HG02610 (cell line): Measurements from ENCODE around the gene FANCD2.
"Not testable (repeated sequence)": the region's sequence is repeated elsewhere in the genome, so short reads cannot be mapped to it uniquely, and the experiment has no call there.

Experiments used
- ATAC-seq: cut with Tn5 transposase; IDR thresholded peaks from one replicate; pipeline ENCODE4 v1.9.1; 2021; ENCODE audit warnings: mild to moderate bottlenecking, moderate library complexity; ENCODE audit not compliant: unreplicated experiment

Gene FANCD2

DNA sequence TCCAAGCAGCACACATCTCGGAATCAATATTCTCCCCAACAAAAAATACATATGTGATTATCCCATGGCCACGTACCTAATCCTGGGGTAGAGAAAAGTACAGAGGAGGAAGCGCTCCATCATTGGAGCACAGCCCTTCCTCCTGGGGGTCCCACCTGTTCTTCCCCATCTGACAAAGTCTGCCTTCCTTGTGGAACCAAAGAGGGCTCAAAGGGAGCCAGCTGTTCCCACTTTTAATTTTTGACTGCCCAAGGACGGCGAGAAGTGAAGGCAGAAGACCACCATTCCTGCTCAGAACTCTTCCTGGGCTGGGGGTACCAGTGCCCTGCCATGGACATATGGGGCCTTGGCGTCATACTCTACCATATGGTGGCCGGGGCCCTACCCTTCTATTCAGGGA is 14.1 kb upstream of the FANCD2 start:
- ATAC-seq, result no peak

- no peak for ATAC-seq
These were observed 10.8 kb upstream of the FANCD2 start for GRCh38 chr3:10015461-10015904.

- ATAC-seq, result no peak
These were observed 8.5 kb upstream of the FANCD2 start for GRCh38 chr3:10017636-10018292.

GRCh38 chr3:10018806-10019205 is 7.4 kb upstream of the FANCD2 start:
- not testable (repeated sequence) for ATAC-seq

DNA sequence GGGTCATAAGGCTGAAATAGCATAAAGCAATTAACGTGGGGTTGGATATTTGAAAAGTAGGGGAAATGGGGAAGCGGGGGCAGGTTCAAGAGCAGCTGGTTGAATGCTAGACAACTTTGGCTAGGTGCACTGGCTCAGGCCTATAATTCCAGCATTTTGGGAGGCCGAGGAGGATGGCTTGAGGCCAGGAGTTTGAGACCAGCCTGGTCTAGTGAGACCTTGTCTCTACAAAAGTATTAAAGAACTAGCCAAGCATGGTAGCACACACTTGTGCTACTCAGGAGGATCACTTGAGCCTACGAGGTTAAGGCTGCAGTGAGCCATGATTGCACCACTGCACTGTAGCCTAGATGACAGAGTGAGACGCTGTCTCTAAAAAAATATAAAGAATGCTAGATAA is 6.9 kb upstream of the FANCD2 start:
- ATAC-seq, result no peak

DNA sequence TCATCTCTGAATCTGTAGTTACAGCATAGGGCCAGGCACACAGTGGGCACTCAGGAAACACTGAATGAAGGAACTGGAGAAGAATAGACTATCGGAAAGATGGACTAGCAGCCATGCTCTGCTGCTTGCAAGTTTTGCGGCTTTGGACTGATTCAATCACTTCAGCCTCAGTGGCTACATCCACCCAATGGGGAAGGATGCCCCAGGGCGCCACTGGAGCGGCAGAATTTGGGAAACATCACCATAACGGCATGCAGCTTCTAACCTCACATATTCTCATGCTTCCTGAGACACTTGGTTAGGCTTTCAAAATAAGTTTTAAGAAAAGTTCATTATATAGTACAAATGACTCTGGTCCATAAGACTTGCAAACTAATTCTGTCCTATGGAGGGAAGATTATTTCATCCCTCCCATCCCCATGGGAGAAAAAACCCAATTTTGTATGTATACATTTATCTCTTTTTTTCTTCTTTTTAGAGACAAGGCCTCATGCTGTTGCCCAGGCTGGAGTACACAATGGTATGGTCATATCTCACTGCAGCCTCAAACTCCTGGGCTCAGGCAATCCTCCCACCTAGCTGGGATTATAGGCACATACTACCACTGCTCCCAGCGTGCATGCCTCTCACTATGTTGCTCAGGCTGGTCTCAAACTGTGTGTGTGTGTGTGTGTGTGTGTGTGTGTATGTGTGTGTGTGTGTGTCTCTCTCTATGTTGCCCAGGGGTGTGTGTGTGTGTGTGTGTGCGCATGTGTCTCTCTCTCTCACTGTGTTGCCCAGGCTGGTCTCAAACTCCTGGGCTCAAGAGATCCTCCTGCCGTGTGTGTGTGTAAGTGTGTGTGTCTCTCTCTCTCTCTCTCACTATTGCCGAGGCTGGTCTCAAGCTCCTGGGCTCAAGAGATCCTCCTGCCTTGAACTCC is 4.1 kb upstream of the FANCD2 start:
- no peak for ATAC-seq

- ATAC-seq, result no peak
These were observed 2.5 kb upstream of the FANCD2 start for GRCh38 chr3:10023587-10024310.

DNA sequence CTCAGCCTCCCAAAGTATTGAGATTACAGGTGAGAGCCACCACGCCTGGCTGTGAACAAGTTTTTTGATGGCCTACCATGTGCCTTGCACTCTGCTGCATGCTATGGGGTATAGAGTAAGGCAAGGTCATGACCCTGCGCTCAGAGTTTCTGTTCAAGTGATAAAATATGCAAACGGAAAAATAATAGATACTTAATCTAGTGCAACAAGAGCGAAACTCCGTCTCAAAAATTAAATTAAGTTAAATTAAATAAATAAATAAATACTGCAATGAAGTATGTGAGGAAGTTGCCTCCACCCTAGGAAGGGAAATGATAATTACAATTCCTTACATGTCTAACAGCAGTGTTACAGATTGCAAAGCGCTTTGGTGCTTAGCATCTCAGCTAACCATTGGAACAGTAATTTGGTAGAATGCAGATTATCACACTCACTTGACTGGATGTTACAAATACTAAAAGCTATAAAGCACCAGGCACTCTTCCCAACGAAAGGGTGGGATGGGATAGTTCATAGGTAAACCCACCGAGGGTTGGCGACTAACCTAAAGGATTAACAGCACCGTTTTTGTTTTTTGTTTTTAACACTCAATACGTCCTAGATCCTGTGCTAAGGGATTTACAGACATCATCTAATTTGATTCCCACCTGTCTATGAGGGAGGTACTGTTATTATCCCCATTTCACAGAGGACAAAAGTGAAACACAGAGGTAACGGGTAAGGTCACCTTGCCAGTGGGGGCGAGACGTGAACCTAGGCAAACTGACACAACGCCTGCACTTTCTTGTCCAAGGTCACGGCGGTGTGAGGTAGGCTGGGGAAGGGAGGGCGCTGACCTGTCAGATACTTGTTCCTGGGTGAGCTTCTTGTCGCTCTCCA is 793 bp upstream of the FANCD2 start:
- no peak for ATAC-seq

GRCh38 chr3:10041034-10041433 is 14.8 kb downstream of the FANCD2 start:
- no peak for ATAC-seq

GRCh38 chr3:10047876-10048275 is 21.6 kb downstream of the FANCD2 start:
- no peak for ATAC-seq

GRCh38 chr3:10053054-10053453 is 26.8 kb downstream of the FANCD2 start:
- ATAC-seq, result not testable (repeated sequence)

DNA sequence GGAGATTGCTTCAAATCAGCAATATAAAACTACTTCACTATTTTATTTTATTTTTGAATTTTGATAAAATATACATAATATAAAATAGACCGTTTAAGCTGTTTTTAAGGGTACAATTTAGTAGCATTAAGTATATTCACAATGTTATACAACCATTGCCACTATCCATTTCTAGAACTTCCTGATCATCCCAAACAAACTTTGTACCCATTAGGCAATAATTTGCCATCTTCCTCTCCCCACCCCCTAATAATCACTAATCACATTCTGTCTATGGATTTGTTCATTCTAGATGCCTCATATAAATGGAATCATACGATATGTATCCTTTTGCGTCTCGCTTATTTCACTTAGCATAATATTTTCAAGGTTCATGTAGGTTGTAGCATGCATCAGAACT is 28.9 kb downstream of the FANCD2 start:
- no peak for ATAC-seq

DNA sequence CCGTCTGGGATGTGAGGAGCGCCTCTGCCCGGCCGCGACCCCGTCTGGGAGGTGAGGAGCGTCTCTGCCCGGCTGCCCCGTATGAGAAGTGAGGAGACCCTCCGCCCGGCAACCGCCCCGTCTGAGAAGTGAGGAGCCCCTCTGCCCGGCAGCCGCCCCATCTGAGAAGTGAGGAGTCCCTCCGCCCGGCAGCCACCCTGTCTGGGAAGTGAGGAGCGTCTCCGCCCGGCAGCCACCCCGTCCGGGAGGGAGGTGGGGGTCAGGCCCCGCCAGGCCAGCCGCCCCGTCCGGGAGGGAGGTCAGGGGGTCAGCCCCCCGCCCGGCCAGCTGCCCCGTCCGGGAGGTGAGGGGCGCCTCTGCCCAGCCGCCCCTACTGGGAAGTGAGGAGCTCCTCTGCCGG is 43.8 kb downstream of the FANCD2 start:
- not testable (repeated sequence) for ATAC-seq

DNA sequence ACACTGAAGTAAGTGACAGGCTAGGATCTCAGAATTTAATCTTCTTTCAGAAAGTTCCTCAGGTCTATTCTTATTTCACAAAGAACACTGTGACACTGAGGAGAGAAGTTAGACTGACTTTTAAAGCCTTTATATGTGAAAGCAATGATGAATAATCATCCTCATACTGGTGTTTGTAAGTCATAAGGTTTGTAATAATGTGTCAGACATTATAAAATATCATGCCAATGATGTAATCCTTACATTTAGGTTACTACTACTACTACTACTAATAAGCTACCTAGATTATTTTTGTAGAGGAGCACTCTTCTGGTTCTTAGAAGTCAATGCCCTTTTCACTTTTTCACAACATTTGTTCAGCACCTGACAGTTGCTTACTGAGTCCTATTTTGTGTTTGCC is 48.4 kb downstream of the FANCD2 start:
- ATAC-seq, result no peak

DNA sequence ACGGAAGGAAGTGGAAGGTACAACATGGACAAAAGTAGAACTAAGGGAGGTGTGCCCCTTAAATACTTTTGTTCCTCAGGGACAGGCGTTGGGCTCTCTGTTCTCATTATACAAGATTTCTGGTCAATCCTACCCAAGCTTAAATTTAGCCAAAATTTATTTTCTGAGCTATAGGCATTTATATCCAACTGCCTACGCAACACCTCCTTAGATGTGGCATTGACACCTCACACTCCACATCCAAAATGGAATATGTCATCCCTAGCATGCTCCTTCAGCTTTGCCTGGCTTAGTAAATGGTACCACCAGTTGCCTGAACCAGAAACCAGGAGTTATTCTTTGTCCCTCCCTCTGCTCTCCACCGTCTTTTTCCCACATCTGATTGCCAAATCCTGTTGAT is 55.6 kb downstream of the FANCD2 start:
- ATAC-seq, result no peak

DNA sequence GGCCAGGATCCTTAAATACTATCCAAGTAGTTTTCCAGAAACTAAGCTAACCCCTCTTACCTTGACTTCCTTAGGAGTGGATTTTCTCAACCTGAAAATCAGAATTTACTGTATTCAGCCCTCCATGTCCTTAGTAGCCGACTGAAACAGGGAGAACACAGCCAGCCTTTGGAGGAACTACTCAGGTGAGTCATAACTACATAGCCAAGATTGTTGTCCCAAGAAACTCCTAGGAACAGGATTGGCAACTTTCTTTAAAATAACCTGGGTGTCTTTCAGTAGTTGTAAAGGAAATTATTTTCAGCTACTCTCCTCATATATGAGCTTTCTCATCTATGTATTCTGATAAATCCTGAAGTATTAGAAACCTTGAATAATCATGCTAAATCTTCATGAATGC is 59.5 kb downstream of the FANCD2 start:
- ATAC-seq, result no peak

GRCh38 chr3:10088256-10088655 is 62.0 kb downstream of the FANCD2 start:
- no peak for ATAC-seq

GRCh38 chr3:10090179-10090578 is 63.9 kb downstream of the FANCD2 start:
- no peak for ATAC-seq

DNA sequence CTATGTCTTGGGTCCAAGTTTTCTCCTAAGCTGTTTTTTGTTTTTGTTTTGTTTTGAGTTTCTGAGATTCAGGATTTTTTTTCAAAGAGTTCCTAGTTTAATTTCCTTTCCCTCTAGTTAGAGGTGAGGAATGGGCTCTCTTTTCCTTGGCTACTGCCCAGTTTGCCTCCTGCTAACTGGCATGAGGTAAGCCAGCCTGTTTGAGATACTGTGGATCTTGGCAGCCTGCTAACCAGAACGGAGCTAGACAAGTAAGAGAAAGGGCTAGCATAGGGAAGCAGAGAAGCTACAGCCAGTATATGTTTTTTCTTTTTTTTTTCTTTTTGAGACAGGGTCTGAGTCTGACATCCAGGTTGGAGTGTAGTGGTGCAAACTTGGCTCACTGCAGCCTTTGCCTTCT is 64.5 kb downstream of the FANCD2 start:
- ATAC-seq, result not testable (repeated sequence)

- not testable (repeated sequence) for ATAC-seq
These were observed 65.2 kb downstream of the FANCD2 start for GRCh38 chr3:10091387-10091786.

DNA sequence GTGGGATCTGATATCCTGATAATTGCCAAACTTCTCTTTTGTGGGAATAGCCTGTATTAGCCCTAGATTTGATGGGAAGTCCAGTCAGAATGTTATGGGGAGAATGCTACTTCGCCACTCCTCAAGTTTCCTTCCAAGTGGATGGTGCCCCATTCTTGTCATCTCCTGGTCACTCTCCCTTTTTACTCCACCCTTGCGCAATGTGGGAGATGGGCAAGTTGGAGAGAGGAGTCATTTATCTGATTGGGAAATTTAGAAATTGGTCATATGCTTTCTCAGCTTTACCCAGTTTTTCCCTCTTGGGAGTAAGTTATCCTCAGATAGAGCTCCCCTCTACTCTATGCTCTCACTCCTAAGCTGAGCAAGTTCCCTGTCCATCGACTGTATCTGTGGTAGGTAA is 67.4 kb downstream of the FANCD2 start:
- no peak for ATAC-seq
